HepG2 (cell line): ENCODE measurements around the gene TM9SF3. TPM values are rescaled to one million over a fixed set of nuclear protein-coding genes. Genes with fewer than 3 reads are reported as not detected.

Experiments
- GABPA ChIP-seq, 2 experiments: IDR thresholded peaks; 2 replicates each; pipeline ENCODE4 v1.6.1; 2011 to 2016; ENCODE audit warnings: low read depth in 2 of 2, low read length in 1 of 2, missing biosample characterization in 1 of 2, missing genetic modification characterization in 1 of 2
- GATAD1 ChIP-seq: IDR thresholded peaks from 2 replicates; pipeline ENCODE4 v1.6.1; 2016; ENCODE audit warnings: missing genetic modification reagents, missing compliant biosample characterization
- NFKBIZ ChIP-seq: IDR thresholded peaks from 2 replicates; pipeline ENCODE4 v1.6.1; 2018; ENCODE audit warnings: missing genetic modification reagents, missing compliant biosample characterization
- SMARCE1 ChIP-seq: fragments of 450-650 bp; IDR thresholded peaks from 2 replicates; pipeline ENCODE4 v1.6.1; 2017; ENCODE audit warnings: borderline replicate concordance
- STAG1 ChIP-seq: sonication (generic); formaldehyde crosslinking; IDR thresholded peaks from 2 replicates; pipeline ENCODE4 v1.4.0; 2020; ENCODE audit warnings: missing genetic modification reagents
- ZNF142 ChIP-seq: sonication (generic); formaldehyde crosslinking; IDR thresholded peaks from 2 replicates; pipeline ENCODE4 v1.4.0; 2020; ENCODE audit warnings: missing genetic modification reagents
- ZNF253 ChIP-seq: sonication (generic); formaldehyde crosslinking; IDR thresholded peaks from 2 replicates; pipeline ENCODE4 v1.8.0; 2022; ENCODE audit warnings: mild to moderate bottlenecking, missing genetic modification reagents, borderline replicate concordance
- ZNF644 ChIP-seq: IDR thresholded peaks from 2 replicates; pipeline ENCODE4 v1.6.1; 2016; ENCODE audit warnings: low read depth
- ZNF788 ChIP-seq: sonication (generic); formaldehyde crosslinking; IDR thresholded peaks from 2 replicates; pipeline ENCODE4 v1.5.0; 2020; ENCODE audit warnings: mild to moderate bottlenecking, missing genetic modification reagents, borderline replicate concordance
- polyA plus RNA-seq, 8 experiments: library from polyadenylated mRNA; depleted of rRNA in 3 of 8; stranded (reverse) in 7 of 8; unstranded in 1 of 8; fragments of >200 nt; fragmentation: Illumina TruSeq in 4 of 8; extraction: Trizol in 4 of 8; gene quantifications; 2 replicates each; pipeline versions ENCODE4 v1.2.1 to v1.2.3, GENCODE V29; 2011 to 2016; ENCODE audit warnings: low read depth in 4 of 8, missing spikeins in 1 of 8, mixed read lengths in 1 of 8; ENCODE audit not compliant: insufficient read depth in 1 of 8
- total RNA-seq, 5 experiments: library from RNA; depleted of rRNA; stranded (reverse); fragments of >200 nt; fragmentation: Illumina TruSeq; extraction: Trizol; gene quantifications; 2 replicates each; pipeline ENCODE4 v1.2.3, GENCODE V29; 2016; ENCODE audit warnings: low read depth in 1 of 5
- TF ChIP-seq, protein P1 (sequence below): sonication (generic); IDR thresholded peaks from 2 replicates; pipeline ENCODE4 v1.6.1; 2016; ENCODE audit warnings: low read depth, borderline replicate concordance
- TF ChIP-seq, protein P2 (sequence below): sonication (generic); formaldehyde crosslinking; IDR thresholded peaks from 2 replicates; pipeline ENCODE4 v1.4.0; 2020; ENCODE audit warnings: missing genetic modification reagents
- TF ChIP-seq, protein P3 (sequence below): sonication (generic); formaldehyde crosslinking; IDR thresholded peaks from 2 replicates; pipeline ENCODE4 v1.5.0; 2020; ENCODE audit warnings: mild to moderate bottlenecking, missing genetic modification reagents

TM9SF3 gene
- total and polyA plus RNA-seq, 2 of the 13 experiments (the other 11 are each of a cell fraction or from before 2014, with no cell fraction given), result 43.8 to 120 TPM

DNA sequence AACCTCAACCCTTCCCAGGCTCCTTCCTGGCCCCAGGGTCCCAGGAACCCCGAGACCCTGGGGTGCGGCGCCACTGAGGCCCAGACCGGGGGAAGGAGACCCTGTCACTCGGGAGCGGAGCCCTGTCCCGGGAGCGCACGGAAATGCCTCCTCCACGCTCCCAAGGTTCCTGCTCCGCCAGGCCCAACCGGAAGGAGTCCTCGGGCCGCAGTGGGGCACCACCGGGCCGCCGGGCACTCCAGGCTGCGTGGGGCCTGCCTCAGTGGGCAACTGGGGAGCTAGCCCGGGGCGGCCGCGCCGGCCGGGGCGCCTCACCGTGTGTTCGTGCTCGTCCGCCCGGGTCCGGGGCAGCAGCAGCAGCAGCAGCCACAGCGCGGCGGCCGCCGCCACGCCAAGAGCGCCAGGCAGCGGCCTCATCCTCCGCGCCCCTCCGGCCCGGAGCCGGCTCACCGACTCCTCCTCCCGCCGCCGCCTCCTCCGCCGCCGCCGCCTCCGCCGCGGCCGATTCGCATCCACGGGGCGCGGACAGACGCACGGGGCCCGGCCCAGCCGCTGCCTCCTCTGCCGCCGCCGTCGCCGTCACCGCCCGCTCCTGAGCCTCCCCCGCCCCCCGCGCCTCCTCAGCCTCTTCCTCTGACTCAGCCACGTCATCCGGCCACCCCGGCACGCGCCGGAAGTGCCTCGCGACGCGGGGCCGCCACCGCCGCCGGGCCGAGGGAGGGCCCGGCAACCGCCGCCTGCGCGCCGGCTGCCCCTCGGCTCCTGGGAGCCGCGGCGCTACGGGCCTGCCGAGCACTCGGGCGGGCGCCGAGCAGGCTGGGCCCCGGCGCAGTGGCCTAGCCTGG lies at the start of gene TM9SF3 (continued):
- TF ChIP-seq, protein P1, sequence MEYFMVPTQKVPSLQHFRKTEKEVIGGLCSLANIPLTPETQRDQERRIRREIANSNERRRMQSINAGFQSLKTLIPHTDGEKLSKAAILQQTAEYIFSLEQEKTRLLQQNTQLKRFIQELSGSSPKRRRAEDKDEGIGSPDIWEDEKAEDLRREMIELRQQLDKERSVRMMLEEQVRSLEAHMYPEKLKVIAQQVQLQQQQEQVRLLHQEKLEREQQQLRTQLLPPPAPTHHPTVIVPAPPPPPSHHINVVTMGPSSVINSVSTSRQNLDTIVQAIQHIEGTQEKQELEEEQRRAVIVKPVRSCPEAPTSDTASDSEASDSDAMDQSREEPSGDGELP, result no peak; the same call in 1 of the 2 replicates
- TF ChIP-seq ZNF142 (CRISPR knock-in tag), result peak; percentile 94
- TF ChIP-seq, protein P2, sequence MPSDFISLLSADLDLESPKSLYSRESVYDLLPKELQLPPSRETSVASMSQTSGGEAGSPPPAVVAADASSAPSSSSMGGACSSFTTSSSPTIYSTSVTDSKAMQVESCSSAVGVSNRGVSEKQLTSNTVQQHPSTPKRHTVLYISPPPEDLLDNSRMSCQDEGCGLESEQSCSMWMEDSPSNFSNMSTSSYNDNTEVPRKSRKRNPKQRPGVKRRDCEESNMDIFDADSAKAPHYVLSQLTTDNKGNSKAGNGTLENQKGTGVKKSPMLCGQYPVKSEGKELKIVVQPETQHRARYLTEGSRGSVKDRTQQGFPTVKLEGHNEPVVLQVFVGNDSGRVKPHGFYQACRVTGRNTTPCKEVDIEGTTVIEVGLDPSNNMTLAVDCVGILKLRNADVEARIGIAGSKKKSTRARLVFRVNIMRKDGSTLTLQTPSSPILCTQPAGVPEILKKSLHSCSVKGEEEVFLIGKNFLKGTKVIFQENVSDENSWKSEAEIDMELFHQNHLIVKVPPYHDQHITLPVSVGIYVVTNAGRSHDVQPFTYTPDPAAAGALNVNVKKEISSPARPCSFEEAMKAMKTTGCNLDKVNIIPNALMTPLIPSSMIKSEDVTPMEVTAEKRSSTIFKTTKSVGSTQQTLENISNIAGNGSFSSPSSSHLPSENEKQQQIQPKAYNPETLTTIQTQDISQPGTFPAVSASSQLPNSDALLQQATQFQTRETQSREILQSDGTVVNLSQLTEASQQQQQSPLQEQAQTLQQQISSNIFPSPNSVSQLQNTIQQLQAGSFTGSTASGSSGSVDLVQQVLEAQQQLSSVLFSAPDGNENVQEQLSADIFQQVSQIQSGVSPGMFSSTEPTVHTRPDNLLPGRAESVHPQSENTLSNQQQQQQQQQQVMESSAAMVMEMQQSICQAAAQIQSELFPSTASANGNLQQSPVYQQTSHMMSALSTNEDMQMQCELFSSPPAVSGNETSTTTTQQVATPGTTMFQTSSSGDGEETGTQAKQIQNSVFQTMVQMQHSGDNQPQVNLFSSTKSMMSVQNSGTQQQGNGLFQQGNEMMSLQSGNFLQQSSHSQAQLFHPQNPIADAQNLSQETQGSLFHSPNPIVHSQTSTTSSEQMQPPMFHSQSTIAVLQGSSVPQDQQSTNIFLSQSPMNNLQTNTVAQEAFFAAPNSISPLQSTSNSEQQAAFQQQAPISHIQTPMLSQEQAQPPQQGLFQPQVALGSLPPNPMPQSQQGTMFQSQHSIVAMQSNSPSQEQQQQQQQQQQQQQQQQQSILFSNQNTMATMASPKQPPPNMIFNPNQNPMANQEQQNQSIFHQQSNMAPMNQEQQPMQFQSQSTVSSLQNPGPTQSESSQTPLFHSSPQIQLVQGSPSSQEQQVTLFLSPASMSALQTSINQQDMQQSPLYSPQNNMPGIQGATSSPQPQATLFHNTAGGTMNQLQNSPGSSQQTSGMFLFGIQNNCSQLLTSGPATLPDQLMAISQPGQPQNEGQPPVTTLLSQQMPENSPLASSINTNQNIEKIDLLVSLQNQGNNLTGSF (CRISPR knock-in tag), result no peak
- TF ChIP-seq ZNF788, result peak; percentile 47; the same call in 1 of the 2 replicates
- TF ChIP-seq SMARCE1, result no peak
- TF ChIP-seq, protein P3, sequence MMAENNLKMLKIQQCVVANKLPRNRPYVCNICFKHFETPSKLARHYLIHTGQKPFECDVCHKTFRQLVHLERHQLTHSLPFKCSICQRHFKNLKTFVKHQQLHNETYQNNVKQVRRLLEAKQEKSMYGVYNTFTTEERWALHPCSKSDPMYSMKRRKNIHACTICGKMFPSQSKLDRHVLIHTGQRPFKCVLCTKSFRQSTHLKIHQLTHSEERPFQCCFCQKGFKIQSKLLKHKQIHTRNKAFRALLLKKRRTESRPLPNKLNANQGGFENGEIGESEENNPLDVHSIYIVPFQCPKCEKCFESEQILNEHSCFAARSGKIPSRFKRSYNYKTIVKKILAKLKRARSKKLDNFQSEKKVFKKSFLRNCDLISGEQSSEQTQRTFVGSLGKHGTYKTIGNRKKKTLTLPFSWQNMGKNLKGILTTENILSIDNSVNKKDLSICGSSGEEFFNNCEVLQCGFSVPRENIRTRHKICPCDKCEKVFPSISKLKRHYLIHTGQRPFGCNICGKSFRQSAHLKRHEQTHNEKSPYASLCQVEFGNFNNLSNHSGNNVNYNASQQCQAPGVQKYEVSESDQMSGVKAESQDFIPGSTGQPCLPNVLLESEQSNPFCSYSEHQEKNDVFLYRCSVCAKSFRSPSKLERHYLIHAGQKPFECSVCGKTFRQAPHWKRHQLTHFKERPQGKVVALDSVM (CRISPR knock-in tag), result peak; percentile 16; the same call in 1 of the 2 replicates
- TF ChIP-seq GABPA (IDR thresholded peaks at IDR 0.05; ENCODE audit: low read depth, low read length), result peak; percentile 88
- peak; percentile 87 for TF ChIP-seq GABPA (CRISPR knock-in tag; IDR thresholded peaks at IDR 0.05; ENCODE audit: low read depth)
- no peak for TF ChIP-seq STAG1
- 0 out of 2 replicates have a peak, but pooled peaks have one; percentile 10 for TF ChIP-seq ZNF253 (CRISPR knock-in tag)
- TF ChIP-seq GATAD1, result peak; percentile 81
- no peak for TF ChIP-seq ZNF644 (CRISPR knock-in tag)
- no peak for TF ChIP-seq NFKBIZ (CRISPR knock-in tag)
